Tibial nerve (tissue), 4 donors: ENCODE measurements around the gene PI4K2B.

ENCODE experiments used
- CTCF ChIP-seq, 5 experiments: fragments of 200-600 bp in 3 of 5; fragments of 450-650 bp in 2 of 5; sonication (generic) in 3 of 5; IDR thresholded peaks; one replicate each; pipeline ENCODE4 v1.5.1; 2016 to 2019; ENCODE audit warnings: antibody characterized with exemption in 5 of 5, mild to moderate bottlenecking in 3 of 5, moderate library complexity in 2 of 5
- EP300 ChIP-seq, 2 donors: sonication (generic); formaldehyde crosslinking; IDR thresholded peaks; one replicate each; pipeline ENCODE4 v1.6.1; 2017; ENCODE audit warnings: antibody characterized with exemption in 2 of 2, mild to moderate bottlenecking in 1 of 2
- POLR2A ChIP-seq, 2 donors: fragments of 450-650 bp; IDR thresholded peaks; one replicate each; pipeline ENCODE4 v1.6.1; 2017; ENCODE audit warnings: antibody characterized with exemption in 2 of 2, mild to moderate bottlenecking in 2 of 2, moderate library complexity in 2 of 2

GRCh38 chr4:25212822-25213221 is 21.0 kb upstream of the PI4K2B start:
- TF ChIP-seq POLR2A (IDR thresholded peaks at IDR 0.05) (no peak), CTCF (IDR thresholded peaks at IDR 0.05) (no peak), EP300 (IDR thresholded peaks at IDR 0.05) (no peak)
